Muscle layer of colon (tissue), 2 donors: ENCODE measurements around the gene METTL3.
A peak's percentile ranks its signal among the peaks of the same experiment; 100 is the strongest.
"Not testable (repeated sequence)": the region's sequence is repeated elsewhere in the genome, so short reads cannot be mapped to it uniquely, and the experiment has no call there.

Experiments
- H3K27ac ChIP-seq: one replicate; pipeline ENCODE4 v1.7.0; 2013; ENCODE audit warnings: low read depth, mild to moderate bottlenecking, low read length, moderate library complexity
- H3K27me3 ChIP-seq, 2 donors: one replicate each; pipeline ENCODE4 v1.7.0; 2013; ENCODE audit warnings: low read length in 2 of 2, mild to moderate bottlenecking in 2 of 2; ENCODE audit not compliant: insufficient read depth in 2 of 2, control insufficient read depth in 1 of 2
- H3K36me3 ChIP-seq: one replicate; pipeline ENCODE4 v1.7.0; 2013; ENCODE audit warnings: mild to moderate bottlenecking, low read length; ENCODE audit not compliant: insufficient read depth
- H3K4me1 ChIP-seq: one replicate; pipeline ENCODE4 v1.7.0; 2013; ENCODE audit warnings: mild to moderate bottlenecking, low read length; ENCODE audit not compliant: insufficient read depth
- H3K4me3 ChIP-seq, 2 donors: one replicate each; pipeline ENCODE4 v1.7.0; 2013; ENCODE audit warnings: low read length in 2 of 2, low read depth in 1 of 2, mild to moderate bottlenecking in 1 of 2, moderate library complexity in 1 of 2
- H3K9ac ChIP-seq: one replicate; pipeline ENCODE4 v1.7.0; 2013; ENCODE audit warnings: low read length
- H3K9me3 ChIP-seq: one replicate; pipeline ENCODE4 v1.7.0; 2013; ENCODE audit warnings: mild to moderate bottlenecking, low read length
- donor health status: abdominal sarcoma.
- donor health status: Adenocarcinoma of cecum.

Gene METTL3

GRCh38 chr14:21510735-21511657 is at the start of gene METTL3:
METTL3 (minus strand) TSS chr14:21511340; CDS start chr14:21511223, 117 bp downstream.
- Histone ChIP-seq H3K4me1 (peaks cover 14% of the 10 kb centered on the region), H3K9ac (peak within 1 kb of the TSS; percentile 66), H3K27me3 (no peaks in the 10 kb centered on the region), H3K9me3 (no peaks in the 10 kb centered on the region), H3K27ac (peak within 1 kb of the TSS; percentile 59), H3K36me3 (no peaks in the 10 kb centered on the region), H3K4me3 (peak within 1 kb of the TSS; percentile 95 to 96)

GRCh38 chr14:21558703-21559170 is 47.6 kb upstream of the METTL3 start:
- H3K27ac ChIP-seq, result no peak overlapping the region
- H3K4me1 ChIP-seq, result peaks cover 6% of the 10 kb centered on the region
- H3K9ac ChIP-seq, result no peak overlapping the region
- H3K9me3 ChIP-seq, result no peaks in the 10 kb centered on the region
- no peaks in the 10 kb centered on the region for H3K36me3 ChIP-seq
- no peak overlapping the region for H3K4me3 ChIP-seq
- no peaks in the 10 kb centered on the region for H3K27me3 ChIP-seq

GRCh38 chr14:21557084-21557901 is 46.2 kb upstream of the METTL3 start:
- peak overlapping the region in 1 of 2 donors; percentile 40 for H3K4me3 ChIP-seq
- H3K9ac ChIP-seq, result peak overlapping the region; percentile 3
- H3K4me1 ChIP-seq, result peaks cover 6% of the 10 kb centered on the region
- no peaks in the 10 kb centered on the region for H3K9me3 ChIP-seq
- no peaks in the 10 kb centered on the region for H3K36me3 ChIP-seq
- H3K27me3 ChIP-seq, result no peaks in the 10 kb centered on the region
- H3K27ac ChIP-seq, result peak overlapping the region; percentile 62

GRCh38 chr14:21556378-21557083 is 45.4 kb upstream of the METTL3 start:
- H3K9ac ChIP-seq, result no peak overlapping the region
- no peaks in the 10 kb centered on the region for H3K9me3 ChIP-seq
- H3K27me3 ChIP-seq, result no peaks in the 10 kb centered on the region
- peak overlapping the region in 1 of 2 donors; percentile 40 for H3K4me3 ChIP-seq
- H3K27ac ChIP-seq, result peak overlapping the region; percentile 62
- peaks cover 6% of the 10 kb centered on the region for H3K4me1 ChIP-seq
- no peaks in the 10 kb centered on the region for H3K36me3 ChIP-seq

- no peak overlapping the region for H3K9ac ChIP-seq
- no peak overlapping the region for H3K27ac ChIP-seq
- H3K9me3 ChIP-seq, result no peaks in the 10 kb centered on the region
- no peaks in the 10 kb centered on the region for H3K36me3 ChIP-seq
- H3K27me3 ChIP-seq, result no peaks in the 10 kb centered on the region
- no peak overlapping the region for H3K4me3 ChIP-seq
- H3K4me1 ChIP-seq, result peaks cover 6% of the 10 kb centered on the region
These were observed 42.1 kb upstream of the METTL3 start for GRCh38 chr14:21553266-21553665.

GRCh38 chr14:21544588-21544987 is 33.4 kb upstream of the METTL3 start:
- not testable (repeated sequence) for H3K36me3 ChIP-seq, H3K9me3 ChIP-seq, H3K4me3 ChIP-seq, H3K9ac ChIP-seq, H3K27me3 ChIP-seq, H3K4me1 ChIP-seq, H3K27ac ChIP-seq

- H3K9ac ChIP-seq, result no peak overlapping the region
- no peaks in the 10 kb centered on the region for H3K4me1 ChIP-seq
- no peak overlapping the region for H3K4me3 ChIP-seq
- H3K9me3 ChIP-seq, result no peaks in the 10 kb centered on the region
- H3K36me3 ChIP-seq, result no peaks in the 10 kb centered on the region
- H3K27ac ChIP-seq, result no peak overlapping the region
- no peaks in the 10 kb centered on the region for H3K27me3 ChIP-seq
These were observed 32.8 kb upstream of the METTL3 start for GRCh38 chr14:21543963-21544362.

GRCh38 chr14:21543521-21543960 is 32.4 kb upstream of the METTL3 start:
- no peaks in the 10 kb centered on the region for H3K36me3 ChIP-seq
- no peak overlapping the region for H3K9ac ChIP-seq
- no peaks in the 10 kb centered on the region for H3K27me3 ChIP-seq
- no peak overlapping the region for H3K4me3 ChIP-seq
- H3K9me3 ChIP-seq, result no peaks in the 10 kb centered on the region
- H3K27ac ChIP-seq, result no peak overlapping the region
- no peaks in the 10 kb centered on the region for H3K4me1 ChIP-seq

- Histone ChIP-seq H3K27me3 (peaks cover 3 to 9% of the 10 kb centered on the region in 2 donors), H3K4me3 (no peak overlapping the region)
These were observed 30.4 kb upstream of the METTL3 start for GRCh38 chr14:21541413-21542074.

GRCh38 chr14:21539189-21539940 is 28.2 kb upstream of the METTL3 start:
- H3K27me3 ChIP-seq, result peaks cover 12 to 16% of the 10 kb centered on the region in 2 donors
- H3K9me3 ChIP-seq, result no peaks in the 10 kb centered on the region
- H3K4me3 ChIP-seq, result no peak overlapping the region
- no peak overlapping the region for H3K27ac ChIP-seq
- H3K4me1 ChIP-seq, result peaks cover 13% of the 10 kb centered on the region
- H3K36me3 ChIP-seq, result no peaks in the 10 kb centered on the region
- no peak overlapping the region for H3K9ac ChIP-seq

More at GRCh38 chr14:21541413-21542074, 30.4 kb upstream of the METTL3 start:
- Histone ChIP-seq H3K9me3 (no peaks in the 10 kb centered on the region), H3K4me1 (peaks cover 7% of the 10 kb centered on the region), H3K27ac (no peak overlapping the region), H3K36me3 (no peaks in the 10 kb centered on the region), H3K9ac (no peak overlapping the region)
